Thyroid gland (tissue), 4 donors: ENCODE results near the gene TMEM214. TPM values are rescaled to one million over a fixed set of nuclear protein-coding genes. Genes with fewer than 3 reads are reported as not detected.

Source experiments
- DNase-seq, 2 donors: peaks; one replicate each; pipeline ENCODE4 v3.0.0-alpha.2; 2019
- H3K27ac ChIP-seq, 3 donors: fragments of 200-600 bp; sonication (generic); 1 replicate in 2 of 3; 2 replicates in 1 of 3; pipeline ENCODE4 v1.5.1; 2016 to 2019; ENCODE audit warnings: mild to moderate bottlenecking in 1 of 3, moderate library complexity in 1 of 3
- H3K27me3 ChIP-seq: fragments of 200-600 bp; sonication (generic); one replicate; pipeline ENCODE4 v1.5.1; 2019
- H3K36me3 ChIP-seq, 2 donors: fragments of 200-600 bp; sonication (generic); one replicate each; pipeline ENCODE4 v1.5.1; 2016 to 2019
- H3K4me1 ChIP-seq, 2 donors: fragments of 200-600 bp; sonication (generic); one replicate each; pipeline ENCODE4 v1.5.1; 2017 to 2019
- H3K4me3 ChIP-seq, 3 donors: fragments of 200-600 bp; sonication (generic); replicated peaks in 1 of 3; 1 replicate in 2 of 3; 2 replicates in 1 of 3; pipeline ENCODE4 v1.5.1; 2016; ENCODE audit warnings: mild to moderate bottlenecking in 1 of 3
- H3K9me3 ChIP-seq: fragments of 200-600 bp; sonication (generic); one replicate; pipeline ENCODE4 v1.5.1; 2017
- POLR2A ChIP-seq, 2 donors: fragments of 450-650 bp; IDR thresholded peaks; one replicate each; pipeline ENCODE4 v1.6.1; 2017; ENCODE audit warnings: antibody characterized with exemption in 2 of 2, mild to moderate bottlenecking in 2 of 2, moderate library complexity in 1 of 2
- WGBS, 2 donors: methylation state at CpG; one replicate each; pipeline ENCODE4 v1.1.5; 2017; 5-methylcytosine and 5-hydroxymethylcytosine counted together
- intact Hi-C: fragments of 100-400 bp; cut with DNase I; formaldehyde crosslinking; loops from one replicate; pipeline ENCODE4 v1.15.1; 2023
- total RNA-seq, 4 donors: library from RNA; depleted of rRNA; stranded (reverse); fragments of >200 nt; gene quantifications; one replicate each; pipeline ENCODE4 v1.2.3, GENCODE V29; 2016
- TF ChIP-seq, protein P1 (sequence below), 6 experiments: fragments of 200-600 bp in 3 of 6; fragments of 450-650 bp in 3 of 6; sonication (generic) in 3 of 6; IDR thresholded peaks; one replicate each; pipeline ENCODE4 v1.5.1; 2016 to 2019; ENCODE audit warnings: antibody characterized with exemption in 6 of 6, mild to moderate bottlenecking in 2 of 6, inconsistent platforms in 1 of 6, moderate library complexity in 1 of 6

Gene TMEM214
- total RNA-seq, 4 donors from 2014 or later, result 43.3 to 93.8 (median 78.9) TPM

DNA sequence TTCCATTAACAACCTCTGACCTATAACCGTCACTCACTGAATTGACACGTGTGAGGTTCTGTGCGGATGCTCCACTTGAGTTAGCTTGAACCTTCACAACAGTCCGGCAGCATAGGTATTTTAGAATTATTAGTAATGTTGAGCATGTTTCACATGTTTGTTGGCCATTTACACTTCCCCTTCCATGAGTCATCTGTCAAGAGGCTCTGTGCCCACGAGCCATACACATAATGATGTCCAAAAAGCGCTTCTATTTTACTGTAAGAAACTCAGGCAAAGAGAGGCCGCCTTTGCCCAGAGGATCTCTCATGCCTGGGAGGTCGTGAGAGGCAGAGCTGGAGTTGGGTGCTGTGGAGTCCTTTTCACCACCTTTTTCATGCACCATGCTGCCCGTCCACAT is 28.9 kb upstream of the TMEM214 start:
- H3K36me3 ChIP-seq, result no peaks in the 10 kb centered on the region
- intact Hi-C loops, result no loop called here
- 92% methylated on average over 9 of the region's 9 CpGs for WGBS, 2 donors
- peaks cover 0 to 5% of the 10 kb centered on the region in 2 donors for H3K4me1 ChIP-seq
- H3K9me3 ChIP-seq, result no peaks in the 10 kb centered on the region
- H3K4me3 ChIP-seq, result no peak overlapping the region
- no peak for DNase-seq
- TF ChIP-seq, protein P1, sequence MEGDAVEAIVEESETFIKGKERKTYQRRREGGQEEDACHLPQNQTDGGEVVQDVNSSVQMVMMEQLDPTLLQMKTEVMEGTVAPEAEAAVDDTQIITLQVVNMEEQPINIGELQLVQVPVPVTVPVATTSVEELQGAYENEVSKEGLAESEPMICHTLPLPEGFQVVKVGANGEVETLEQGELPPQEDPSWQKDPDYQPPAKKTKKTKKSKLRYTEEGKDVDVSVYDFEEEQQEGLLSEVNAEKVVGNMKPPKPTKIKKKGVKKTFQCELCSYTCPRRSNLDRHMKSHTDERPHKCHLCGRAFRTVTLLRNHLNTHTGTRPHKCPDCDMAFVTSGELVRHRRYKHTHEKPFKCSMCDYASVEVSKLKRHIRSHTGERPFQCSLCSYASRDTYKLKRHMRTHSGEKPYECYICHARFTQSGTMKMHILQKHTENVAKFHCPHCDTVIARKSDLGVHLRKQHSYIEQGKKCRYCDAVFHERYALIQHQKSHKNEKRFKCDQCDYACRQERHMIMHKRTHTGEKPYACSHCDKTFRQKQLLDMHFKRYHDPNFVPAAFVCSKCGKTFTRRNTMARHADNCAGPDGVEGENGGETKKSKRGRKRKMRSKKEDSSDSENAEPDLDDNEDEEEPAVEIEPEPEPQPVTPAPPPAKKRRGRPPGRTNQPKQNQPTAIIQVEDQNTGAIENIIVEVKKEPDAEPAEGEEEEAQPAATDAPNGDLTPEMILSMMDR (IDR thresholded peaks at IDR 0.05), result no peak
- no peak for TF ChIP-seq POLR2A (IDR thresholded peaks at IDR 0.05)
- H3K27me3 ChIP-seq, result no peaks in the 10 kb centered on the region
- no peak overlapping the region for H3K27ac ChIP-seq

DNA sequence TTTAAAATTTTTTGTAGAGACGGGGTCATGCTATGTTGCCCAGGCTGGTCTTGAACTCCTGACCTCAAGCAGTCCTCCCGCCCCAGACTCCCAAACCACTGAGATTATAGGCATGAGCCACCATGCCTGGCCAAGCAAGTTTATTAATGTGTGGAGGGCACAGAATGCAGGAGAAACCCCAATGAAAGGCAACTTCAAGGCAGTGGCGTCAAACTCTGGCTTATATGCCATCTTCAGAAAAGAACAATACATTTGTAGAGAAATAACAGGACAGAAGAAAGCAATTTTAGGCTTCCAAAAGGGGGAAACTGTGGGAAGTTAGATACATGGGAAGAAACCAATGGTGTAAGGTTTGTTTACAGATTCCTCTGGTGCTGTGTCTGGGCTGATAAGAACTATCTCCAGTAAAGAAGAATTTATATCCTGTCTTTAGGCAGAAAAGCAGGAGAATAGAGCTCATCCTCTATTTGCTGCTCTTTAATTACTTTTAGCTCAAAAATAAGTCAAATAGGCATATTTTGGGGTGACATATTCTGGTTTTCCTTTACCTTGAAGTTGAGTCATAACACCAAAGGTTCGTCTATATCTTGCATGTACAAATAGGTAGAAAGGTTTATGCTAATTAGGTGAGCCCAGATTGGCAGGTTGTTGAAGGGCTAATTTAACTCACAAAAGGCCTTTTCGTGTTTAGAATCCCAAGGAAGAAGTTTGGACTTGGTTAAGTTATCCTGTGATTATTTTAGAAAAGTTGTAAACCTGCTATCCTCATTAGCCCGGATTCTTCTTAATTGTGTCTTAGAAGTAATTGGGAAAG is 26.0 kb upstream of the TMEM214 start:
- no peaks in the 10 kb centered on the region for H3K36me3 ChIP-seq
- WGBS, 2 donors, result 85 to 89% methylated on average over 6 of the region's 6 CpGs
- no peaks in the 10 kb centered on the region for H3K9me3 ChIP-seq
- H3K4me1 ChIP-seq, result peaks cover 0 to 3% of the 10 kb centered on the region in 2 donors
- no peak overlapping the region for H3K27ac ChIP-seq
- no peak for TF ChIP-seq POLR2A (IDR thresholded peaks at IDR 0.05)
- H3K4me3 ChIP-seq, result no peak overlapping the region
- intact Hi-C loops, result no loop called here
- no peak for DNase-seq
- no peaks in the 10 kb centered on the region for H3K27me3 ChIP-seq

DNA sequence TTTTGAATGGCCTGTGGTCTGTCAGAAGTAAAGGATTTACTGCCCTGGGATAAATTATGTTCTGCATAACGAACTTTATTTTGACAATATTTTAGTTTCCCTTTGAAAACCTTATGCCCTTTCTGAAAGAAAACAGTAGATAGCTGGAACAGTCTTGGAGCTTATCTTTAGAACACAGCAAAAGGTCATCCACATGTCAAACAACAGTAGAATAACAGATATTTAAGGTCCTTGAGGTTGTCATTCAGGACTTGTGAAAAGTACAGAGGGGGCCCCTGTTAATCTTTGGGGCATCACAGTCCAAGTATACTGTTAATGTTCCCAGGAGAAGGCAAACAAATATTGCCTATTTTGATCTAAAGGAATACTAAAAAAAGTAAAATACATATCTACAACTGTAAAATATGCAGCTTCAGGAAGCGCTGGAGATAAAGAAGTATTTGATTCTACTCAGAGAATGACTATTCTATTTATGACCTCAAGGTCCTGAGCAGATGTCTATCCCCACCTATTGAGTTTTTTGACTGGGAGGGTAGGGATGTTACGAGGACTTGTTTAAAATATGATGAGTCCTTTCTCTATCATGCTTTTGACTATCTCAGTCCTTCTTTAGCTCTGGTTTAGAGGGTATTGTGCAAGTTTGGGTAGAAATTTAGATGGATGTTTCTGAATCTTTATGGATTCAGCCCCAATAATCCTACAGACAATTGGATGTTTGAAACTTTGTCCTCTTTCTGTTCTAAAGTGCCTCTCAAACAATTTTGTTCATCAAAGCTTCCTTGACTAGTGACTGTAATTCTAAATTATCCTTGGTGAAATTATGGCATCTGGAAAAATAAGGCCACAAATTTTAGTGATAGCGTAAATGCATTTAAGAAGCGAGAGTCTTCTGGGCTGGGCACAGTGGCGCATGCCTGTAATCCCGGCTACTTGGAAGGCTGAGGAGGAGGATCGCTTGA is 25.1 kb upstream of the TMEM214 start:
- 81 to 82% methylated on average over 8 of the region's 8 CpGs for WGBS, 2 donors
- DNase-seq, result no peak
- H3K9me3 ChIP-seq, result no peaks in the 10 kb centered on the region
- no peak overlapping the region for H3K27ac ChIP-seq
- no peaks in the 10 kb centered on the region for H3K4me1 ChIP-seq
- H3K27me3 ChIP-seq, result no peaks in the 10 kb centered on the region
- intact Hi-C loops, result no loop called here
- H3K4me3 ChIP-seq, result no peak overlapping the region
- no peak for TF ChIP-seq POLR2A (IDR thresholded peaks at IDR 0.05)
- TF ChIP-seq, protein P1 (IDR thresholded peaks at IDR 0.05), result no peak
- H3K36me3 ChIP-seq, result no peaks in the 10 kb centered on the region

DNA sequence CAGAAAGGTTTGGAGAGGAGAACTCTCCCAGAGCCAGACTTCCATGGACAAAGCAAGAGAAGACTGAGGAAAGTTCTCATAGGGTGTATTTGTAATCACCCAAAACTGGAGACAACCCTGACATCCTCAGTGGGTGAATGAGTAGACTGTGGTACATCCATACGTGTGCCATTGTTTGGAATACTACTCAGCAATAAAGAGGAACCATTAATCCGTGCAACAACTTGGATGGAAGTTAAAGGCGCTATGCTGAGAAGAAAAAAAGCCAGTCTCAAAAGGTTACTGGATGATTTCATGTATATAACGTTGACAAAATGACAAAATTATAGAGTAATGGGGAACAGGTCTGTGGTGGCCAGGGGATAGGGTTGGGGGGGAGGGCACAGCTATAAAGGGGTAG is 24.1 kb upstream of the TMEM214 start:
- DNase-seq, result no peak
- Histone ChIP-seq H3K36me3 (no peaks in the 10 kb centered on the region), H3K27me3 (no peaks in the 10 kb centered on the region), H3K27ac (no peak overlapping the region), H3K4me1 (no peaks in the 10 kb centered on the region), H3K9me3 (no peaks in the 10 kb centered on the region), H3K4me3 (no peak overlapping the region)
- TF ChIP-seq POLR2A (IDR thresholded peaks at IDR 0.05), result no peak
- TF ChIP-seq, protein P1 (IDR thresholded peaks at IDR 0.05), result no peak
- 91 to 93% methylated on average over 4 of the region's 4 CpGs for WGBS, 2 donors
- intact Hi-C loops, result no loop called here

DNA sequence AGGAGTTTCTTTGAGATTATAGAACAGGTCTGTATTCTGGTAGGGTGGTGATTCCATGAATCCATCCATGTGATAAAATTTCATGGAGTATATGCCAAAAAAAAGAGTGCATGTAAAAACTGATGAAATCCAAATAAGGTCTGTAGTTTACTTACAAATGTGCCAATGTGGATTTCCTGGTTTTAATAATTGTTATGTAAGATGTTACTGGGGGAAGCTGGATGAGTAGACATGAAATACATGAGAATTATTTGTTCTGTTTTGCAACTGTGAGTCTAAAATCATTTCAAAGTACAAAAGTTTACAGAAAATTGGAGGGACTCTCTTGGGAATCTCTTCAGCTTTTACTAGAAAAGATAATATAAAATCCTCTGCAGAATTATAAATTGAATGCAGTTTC is 23.7 kb upstream of the TMEM214 start:
- Histone ChIP-seq H3K9me3 (no peaks in the 10 kb centered on the region), H3K27me3 (no peaks in the 10 kb centered on the region)
- TF ChIP-seq, protein P1 (IDR thresholded peaks at IDR 0.05), result no peak
- TF ChIP-seq POLR2A (IDR thresholded peaks at IDR 0.05), result no peak

More for the DNA sequence above, 23.7 kb upstream of the TMEM214 start:
- Histone ChIP-seq H3K4me3 (no peak overlapping the region), H3K4me1 (no peaks in the 10 kb centered on the region), H3K36me3 (no peaks in the 10 kb centered on the region), H3K27ac (no peak overlapping the region)
- intact Hi-C loops, result no loop called here
- no peak for DNase-seq
